Mammary epithelial cell (primary cell): Measurements from ENCODE around the gene LRIT2.

Experiments used
- EZH2 ChIP-seq: IDR thresholded peaks from 2 replicates; pipeline ENCODE4 v1.6.1; 2012; ENCODE audit warnings: low read length, inconsistent platforms, borderline replicate concordance
- TF ChIP-seq, protein P1 (sequence below), 2 donors: IDR thresholded peaks in 1 of 2; conservative IDR thresholded peaks in 1 of 2; 2 replicates each; pipeline ENCODE4 v1.5.1; 2011 to 2012; ENCODE audit warnings: inconsistent platforms in 2 of 2, low read length in 2 of 2, mild to moderate bottlenecking in 2 of 2, control low read depth in 1 of 2, low read depth in 1 of 2; ENCODE audit not compliant: insufficient read depth in 1 of 2; ENCODE audit errors: extremely low read depth in 1 of 2

DNA sequence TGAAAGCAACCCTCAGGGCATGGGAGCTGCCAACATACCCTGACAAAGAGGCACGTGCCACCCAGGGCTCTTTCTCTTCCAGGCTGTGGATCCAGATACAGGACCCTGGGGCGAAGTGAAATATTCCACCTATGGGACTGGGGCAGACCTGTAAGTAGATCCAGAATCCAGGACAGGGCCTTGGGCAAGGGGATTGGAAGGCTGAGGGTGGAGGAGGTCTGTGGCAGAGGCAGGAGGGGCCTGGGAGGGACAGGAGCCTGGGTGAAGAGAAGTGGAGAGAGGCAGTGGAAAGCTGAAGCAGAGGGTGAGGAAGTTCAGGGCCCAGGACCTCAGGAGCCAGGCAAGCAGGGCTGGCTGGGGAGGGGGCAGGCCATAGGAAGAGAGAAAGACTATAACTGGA, 13.8 kb downstream of the LRIT2 start:
- TF ChIP-seq, protein P1, sequence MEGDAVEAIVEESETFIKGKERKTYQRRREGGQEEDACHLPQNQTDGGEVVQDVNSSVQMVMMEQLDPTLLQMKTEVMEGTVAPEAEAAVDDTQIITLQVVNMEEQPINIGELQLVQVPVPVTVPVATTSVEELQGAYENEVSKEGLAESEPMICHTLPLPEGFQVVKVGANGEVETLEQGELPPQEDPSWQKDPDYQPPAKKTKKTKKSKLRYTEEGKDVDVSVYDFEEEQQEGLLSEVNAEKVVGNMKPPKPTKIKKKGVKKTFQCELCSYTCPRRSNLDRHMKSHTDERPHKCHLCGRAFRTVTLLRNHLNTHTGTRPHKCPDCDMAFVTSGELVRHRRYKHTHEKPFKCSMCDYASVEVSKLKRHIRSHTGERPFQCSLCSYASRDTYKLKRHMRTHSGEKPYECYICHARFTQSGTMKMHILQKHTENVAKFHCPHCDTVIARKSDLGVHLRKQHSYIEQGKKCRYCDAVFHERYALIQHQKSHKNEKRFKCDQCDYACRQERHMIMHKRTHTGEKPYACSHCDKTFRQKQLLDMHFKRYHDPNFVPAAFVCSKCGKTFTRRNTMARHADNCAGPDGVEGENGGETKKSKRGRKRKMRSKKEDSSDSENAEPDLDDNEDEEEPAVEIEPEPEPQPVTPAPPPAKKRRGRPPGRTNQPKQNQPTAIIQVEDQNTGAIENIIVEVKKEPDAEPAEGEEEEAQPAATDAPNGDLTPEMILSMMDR (conservative IDR thresholded peaks at IDR 0.05 in 1 of 2, IDR thresholded peaks at IDR 0.05 in 1 of 2; ENCODE audit: extremely low read depth in 1 of 2, insufficient read depth in 1 of 2, low read depth in 1 of 2, low read length in 2 of 2): no peak
- TF ChIP-seq EZH2: no peak
